ENCODE measurements around the gene NR2F2. TPM values are rescaled to one million over a fixed set of nuclear protein-coding genes. Genes with fewer than 3 reads are reported as not detected.

NR2F2 gene
- total and polyA plus RNA-seq, 2 experiments from 2014 or later, result 0.16 TPM; not detected in 1

DNA sequence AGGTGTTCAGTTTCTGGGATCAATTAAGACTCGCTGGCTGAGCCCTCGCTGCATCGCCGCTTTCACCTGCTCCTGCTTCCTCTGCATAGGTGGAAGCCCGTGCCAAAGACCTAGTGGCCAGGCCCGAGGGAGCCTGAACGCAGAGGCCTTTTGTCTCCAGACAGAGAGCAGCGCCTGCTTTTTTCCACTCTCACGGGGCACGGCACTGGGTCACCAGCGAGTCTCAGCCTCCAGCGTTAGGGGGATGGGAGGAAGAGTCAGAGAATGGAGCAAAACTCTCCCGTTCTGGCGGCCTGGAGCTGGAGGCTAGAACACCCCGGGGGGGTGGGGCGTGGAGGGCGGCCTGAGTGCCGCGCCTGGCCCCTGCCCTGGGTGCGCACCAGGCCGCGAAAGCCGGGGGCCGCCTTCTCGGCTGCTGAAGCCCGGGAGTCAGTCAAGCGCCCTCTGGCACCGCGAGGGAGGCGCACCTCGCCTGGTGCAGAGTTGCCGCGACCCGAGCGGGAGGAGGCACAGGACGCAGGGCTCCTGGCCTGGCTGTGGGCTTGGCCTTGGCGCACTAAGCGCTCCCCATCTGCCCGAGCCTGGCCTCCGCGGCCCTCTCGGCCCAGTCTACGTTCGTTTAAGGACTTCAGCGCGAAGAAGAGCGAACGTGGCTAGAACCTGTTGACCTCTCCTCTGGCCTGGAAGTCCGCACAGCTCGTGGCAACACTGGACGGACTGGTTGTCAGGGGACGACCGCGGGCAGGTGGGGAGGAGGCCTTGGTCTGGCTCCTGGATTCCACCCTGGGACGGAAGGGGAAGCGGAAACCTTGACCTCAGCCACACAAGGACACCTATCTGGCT is 21.5 kb downstream of the NR2F2 start:
- peaks cover 55% of the 10 kb centered on the region for H3K4me1 Mint-ChIP-seq
- Histone ChIP-seq H3K27me3 (ENCODE audit: insufficient read depth) (peaks cover 100% of the 10 kb centered on the region), H2AFZ (no peak overlapping the region), H3K27ac (ENCODE audit: low read depth) (no peak overlapping the region), H3F3A (replicated peaks; ENCODE audit: low read depth) (peaks cover 38% of the 10 kb centered on the region; the same call in 1 of the 2 replicates), H3K4me2 (peak overlapping the region; percentile 71), H4K20me1 (replicated peaks; ENCODE audit: insufficient read depth) (peaks cover 64% of the 10 kb centered on the region), H3K79me2 (replicated peaks; ENCODE audit: insufficient read depth) (no peaks in the 10 kb centered on the region), H3K4me3 (peak overlapping the region; percentile 41), H3K36me3 (ENCODE audit: insufficient read depth) (no peaks in the 10 kb centered on the region), H3K4me1 (ENCODE audit: insufficient read depth) (peaks cover 77% of the 10 kb centered on the region), H3K9me2 (ENCODE audit: insufficient read depth) (no peaks in the 10 kb centered on the region)
- no peak for TF ChIP-seq ZNF331 (CRISPR knock-in tag; IDR thresholded peaks at IDR 0.05; ENCODE audit: low read depth)
- TF ChIP-seq, protein P1, sequence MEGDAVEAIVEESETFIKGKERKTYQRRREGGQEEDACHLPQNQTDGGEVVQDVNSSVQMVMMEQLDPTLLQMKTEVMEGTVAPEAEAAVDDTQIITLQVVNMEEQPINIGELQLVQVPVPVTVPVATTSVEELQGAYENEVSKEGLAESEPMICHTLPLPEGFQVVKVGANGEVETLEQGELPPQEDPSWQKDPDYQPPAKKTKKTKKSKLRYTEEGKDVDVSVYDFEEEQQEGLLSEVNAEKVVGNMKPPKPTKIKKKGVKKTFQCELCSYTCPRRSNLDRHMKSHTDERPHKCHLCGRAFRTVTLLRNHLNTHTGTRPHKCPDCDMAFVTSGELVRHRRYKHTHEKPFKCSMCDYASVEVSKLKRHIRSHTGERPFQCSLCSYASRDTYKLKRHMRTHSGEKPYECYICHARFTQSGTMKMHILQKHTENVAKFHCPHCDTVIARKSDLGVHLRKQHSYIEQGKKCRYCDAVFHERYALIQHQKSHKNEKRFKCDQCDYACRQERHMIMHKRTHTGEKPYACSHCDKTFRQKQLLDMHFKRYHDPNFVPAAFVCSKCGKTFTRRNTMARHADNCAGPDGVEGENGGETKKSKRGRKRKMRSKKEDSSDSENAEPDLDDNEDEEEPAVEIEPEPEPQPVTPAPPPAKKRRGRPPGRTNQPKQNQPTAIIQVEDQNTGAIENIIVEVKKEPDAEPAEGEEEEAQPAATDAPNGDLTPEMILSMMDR (conservative IDR thresholded peaks at IDR 0.05; ENCODE audit: low read depth in 2 of 2), result peak in 1 of 2 experiments; percentile 4; a peak in 1 of 4 replicates
- no peak for TF ChIP-seq POLR2AphosphoS5 (IDR thresholded peaks at IDR 0.05; ENCODE audit: low read depth)
- TF ChIP-seq, protein P2, sequence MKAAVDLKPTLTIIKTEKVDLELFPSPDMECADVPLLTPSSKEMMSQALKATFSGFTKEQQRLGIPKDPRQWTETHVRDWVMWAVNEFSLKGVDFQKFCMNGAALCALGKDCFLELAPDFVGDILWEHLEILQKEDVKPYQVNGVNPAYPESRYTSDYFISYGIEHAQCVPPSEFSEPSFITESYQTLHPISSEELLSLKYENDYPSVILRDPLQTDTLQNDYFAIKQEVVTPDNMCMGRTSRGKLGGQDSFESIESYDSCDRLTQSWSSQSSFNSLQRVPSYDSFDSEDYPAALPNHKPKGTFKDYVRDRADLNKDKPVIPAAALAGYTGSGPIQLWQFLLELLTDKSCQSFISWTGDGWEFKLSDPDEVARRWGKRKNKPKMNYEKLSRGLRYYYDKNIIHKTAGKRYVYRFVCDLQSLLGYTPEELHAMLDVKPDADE (IDR thresholded peaks at IDR 0.05), result no peak; the same call in 1 of the 2 replicates
- no peak for TF ChIP-seq NANOG (IDR thresholded peaks at IDR 0.05; ENCODE audit: borderline replicate concordance)
- TF ChIP-seq EZH2 (IDR thresholded peaks at IDR 0.05; ENCODE audit: low read depth, unreplicated experiment), result peak; percentile 72
- TF ChIP-seq ZNF462 (CRISPR knock-in tag; IDR thresholded peaks at IDR 0.05), result no peak
- TF ChIP-seq STAT1 (IDR thresholded peaks at IDR 0.05; ENCODE audit: unreplicated experiment), result no peak
- peak; percentile 76 for TF ChIP-seq EZH2phosphoT487 (IDR thresholded peaks at IDR 0.05; ENCODE audit: unreplicated experiment)
- no peak for TF ChIP-seq JUNB (IDR thresholded peaks at IDR 0.05; ENCODE audit: unreplicated experiment)
- TF ChIP-seq, protein P3, sequence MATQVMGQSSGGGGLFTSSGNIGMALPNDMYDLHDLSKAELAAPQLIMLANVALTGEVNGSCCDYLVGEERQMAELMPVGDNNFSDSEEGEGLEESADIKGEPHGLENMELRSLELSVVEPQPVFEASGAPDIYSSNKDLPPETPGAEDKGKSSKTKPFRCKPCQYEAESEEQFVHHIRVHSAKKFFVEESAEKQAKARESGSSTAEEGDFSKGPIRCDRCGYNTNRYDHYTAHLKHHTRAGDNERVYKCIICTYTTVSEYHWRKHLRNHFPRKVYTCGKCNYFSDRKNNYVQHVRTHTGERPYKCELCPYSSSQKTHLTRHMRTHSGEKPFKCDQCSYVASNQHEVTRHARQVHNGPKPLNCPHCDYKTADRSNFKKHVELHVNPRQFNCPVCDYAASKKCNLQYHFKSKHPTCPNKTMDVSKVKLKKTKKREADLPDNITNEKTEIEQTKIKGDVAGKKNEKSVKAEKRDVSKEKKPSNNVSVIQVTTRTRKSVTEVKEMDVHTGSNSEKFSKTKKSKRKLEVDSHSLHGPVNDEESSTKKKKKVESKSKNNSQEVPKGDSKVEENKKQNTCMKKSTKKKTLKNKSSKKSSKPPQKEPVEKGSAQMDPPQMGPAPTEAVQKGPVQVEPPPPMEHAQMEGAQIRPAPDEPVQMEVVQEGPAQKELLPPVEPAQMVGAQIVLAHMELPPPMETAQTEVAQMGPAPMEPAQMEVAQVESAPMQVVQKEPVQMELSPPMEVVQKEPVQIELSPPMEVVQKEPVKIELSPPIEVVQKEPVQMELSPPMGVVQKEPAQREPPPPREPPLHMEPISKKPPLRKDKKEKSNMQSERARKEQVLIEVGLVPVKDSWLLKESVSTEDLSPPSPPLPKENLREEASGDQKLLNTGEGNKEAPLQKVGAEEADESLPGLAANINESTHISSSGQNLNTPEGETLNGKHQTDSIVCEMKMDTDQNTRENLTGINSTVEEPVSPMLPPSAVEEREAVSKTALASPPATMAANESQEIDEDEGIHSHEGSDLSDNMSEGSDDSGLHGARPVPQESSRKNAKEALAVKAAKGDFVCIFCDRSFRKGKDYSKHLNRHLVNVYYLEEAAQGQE (IDR thresholded peaks at IDR 0.05; ENCODE audit: unreplicated experiment), result no peak
- ATAC-seq (peak; percentile 51), DNase-seq (ENCODE audit: low spot score) (peak; percentile 72)
- peaks cover 71% of the 10 kb centered on the region for H3K27me3 Mint-ChIP-seq (ENCODE audit: insufficient read depth, low read depth, poor library complexity)
- H3K36me3 Mint-ChIP-seq (ENCODE audit: low read depth), result no peaks in the 10 kb centered on the region
- peaks cover 8% of the 10 kb centered on the region for H3K9me3 Mint-ChIP-seq
- H3K27ac Mint-ChIP-seq, result no peak overlapping the region
- peak overlapping the region; percentile 45; the same call in 2 of the 3 replicates for H3K4me3 Mint-ChIP-seq
